ENCODE measurements around the gene AGBL4.

The AGBL4 gene

DNA sequence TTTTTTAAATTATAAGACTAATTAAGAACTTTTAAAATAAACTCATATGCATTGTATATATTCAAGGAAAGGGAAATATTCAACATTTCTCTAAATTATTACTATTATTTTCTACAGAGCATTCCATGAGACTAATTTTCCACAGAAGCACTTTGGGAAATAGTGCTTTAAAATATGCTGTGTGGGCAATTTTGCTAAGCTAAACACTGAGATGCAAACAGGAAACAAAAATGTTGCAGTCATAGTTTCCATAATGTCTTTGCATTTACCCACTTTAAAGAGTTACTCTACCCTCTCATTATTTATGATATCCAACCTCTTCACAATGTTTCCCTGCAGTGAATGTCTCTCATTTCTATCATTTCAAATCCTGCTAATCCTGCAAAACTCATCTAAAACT, 977.4 kb downstream of the AGBL4 start (continued):
- TF ChIP-seq, protein P1, sequence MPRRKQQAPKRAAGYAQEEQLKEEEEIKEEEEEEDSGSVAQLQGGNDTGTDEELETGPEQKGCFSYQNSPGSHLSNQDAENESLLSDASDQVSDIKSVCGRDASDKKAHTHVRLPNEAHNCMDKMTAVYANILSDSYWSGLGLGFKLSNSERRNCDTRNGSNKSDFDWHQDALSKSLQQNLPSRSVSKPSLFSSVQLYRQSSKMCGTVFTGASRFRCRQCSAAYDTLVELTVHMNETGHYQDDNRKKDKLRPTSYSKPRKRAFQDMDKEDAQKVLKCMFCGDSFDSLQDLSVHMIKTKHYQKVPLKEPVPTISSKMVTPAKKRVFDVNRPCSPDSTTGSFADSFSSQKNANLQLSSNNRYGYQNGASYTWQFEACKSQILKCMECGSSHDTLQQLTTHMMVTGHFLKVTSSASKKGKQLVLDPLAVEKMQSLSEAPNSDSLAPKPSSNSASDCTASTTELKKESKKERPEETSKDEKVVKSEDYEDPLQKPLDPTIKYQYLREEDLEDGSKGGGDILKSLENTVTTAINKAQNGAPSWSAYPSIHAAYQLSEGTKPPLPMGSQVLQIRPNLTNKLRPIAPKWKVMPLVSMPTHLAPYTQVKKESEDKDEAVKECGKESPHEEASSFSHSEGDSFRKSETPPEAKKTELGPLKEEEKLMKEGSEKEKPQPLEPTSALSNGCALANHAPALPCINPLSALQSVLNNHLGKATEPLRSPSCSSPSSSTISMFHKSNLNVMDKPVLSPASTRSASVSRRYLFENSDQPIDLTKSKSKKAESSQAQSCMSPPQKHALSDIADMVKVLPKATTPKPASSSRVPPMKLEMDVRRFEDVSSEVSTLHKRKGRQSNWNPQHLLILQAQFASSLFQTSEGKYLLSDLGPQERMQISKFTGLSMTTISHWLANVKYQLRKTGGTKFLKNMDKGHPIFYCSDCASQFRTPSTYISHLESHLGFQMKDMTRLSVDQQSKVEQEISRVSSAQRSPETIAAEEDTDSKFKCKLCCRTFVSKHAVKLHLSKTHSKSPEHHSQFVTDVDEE (CRISPR knock-in tag; IDR thresholded peaks at IDR 0.05): no peak
- TF ChIP-seq, protein P2, sequence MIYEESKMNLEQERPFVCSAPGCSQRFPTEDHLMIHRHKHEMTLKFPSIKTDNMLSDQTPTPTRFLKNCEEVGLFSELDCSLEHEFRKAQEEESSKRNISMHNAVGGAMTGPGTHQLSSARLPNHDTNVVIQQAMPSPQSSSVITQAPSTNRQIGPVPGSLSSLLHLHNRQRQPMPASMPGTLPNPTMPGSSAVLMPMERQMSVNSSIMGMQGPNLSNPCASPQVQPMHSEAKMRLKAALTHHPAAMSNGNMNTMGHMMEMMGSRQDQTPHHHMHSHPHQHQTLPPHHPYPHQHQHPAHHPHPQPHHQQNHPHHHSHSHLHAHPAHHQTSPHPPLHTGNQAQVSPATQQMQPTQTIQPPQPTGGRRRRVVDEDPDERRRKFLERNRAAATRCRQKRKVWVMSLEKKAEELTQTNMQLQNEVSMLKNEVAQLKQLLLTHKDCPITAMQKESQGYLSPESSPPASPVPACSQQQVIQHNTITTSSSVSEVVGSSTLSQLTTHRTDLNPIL (CRISPR knock-in tag; IDR thresholded peaks at IDR 0.05; ENCODE audit: low read depth): no peak

GRCh38 chr1:49045371-49045770, 978.4 kb downstream of the AGBL4 start:
- no peak for ATAC-seq
- TF ChIP-seq CSDC2 (CRISPR knock-in tag; IDR thresholded peaks at IDR 0.05) (no peak), TOX (CRISPR knock-in tag; IDR thresholded peaks at IDR 0.05; ENCODE audit: borderline replicate concordance) (no peak), RARB (CRISPR knock-in tag; IDR thresholded peaks at IDR 0.05) (no peak), ZFP3 (CRISPR knock-in tag; IDR thresholded peaks at IDR 0.05) (no peak), SNAI2 (CRISPR knock-in tag; IDR thresholded peaks at IDR 0.05) (no peak), BACH2 (CRISPR knock-in tag; IDR thresholded peaks at IDR 0.05; ENCODE audit: borderline replicate concordance) (no peak), PPARA (CRISPR knock-in tag; IDR thresholded peaks at IDR 0.05; ENCODE audit: borderline replicate concordance) (no peak), ZC3H10 (CRISPR knock-in tag; IDR thresholded peaks at IDR 0.05) (no peak), ISL1 (CRISPR knock-in tag; IDR thresholded peaks at IDR 0.05) (no peak)
- TF ChIP-seq, protein P2 (CRISPR knock-in tag; IDR thresholded peaks at IDR 0.05; ENCODE audit: low read depth): no peak

- TF ChIP-seq TOX (CRISPR knock-in tag; IDR thresholded peaks at IDR 0.05; ENCODE audit: borderline replicate concordance) (no peak), GLIS3 (CRISPR knock-in tag; IDR thresholded peaks at IDR 0.05) (no peak), ZFP30 (CRISPR knock-in tag; IDR thresholded peaks at IDR 0.05) (no peak), ARNTL (CRISPR knock-in tag; IDR thresholded peaks at IDR 0.05; ENCODE audit: borderline replicate concordance, low read depth) (no peak), PPARA (CRISPR knock-in tag; IDR thresholded peaks at IDR 0.05; ENCODE audit: borderline replicate concordance) (no peak), ZNF70 (CRISPR knock-in tag; IDR thresholded peaks at IDR 0.05) (no peak), SNAI2 (CRISPR knock-in tag; IDR thresholded peaks at IDR 0.05) (no peak), ZFP3 (CRISPR knock-in tag; IDR thresholded peaks at IDR 0.05) (no peak), ZC3H10 (CRISPR knock-in tag; IDR thresholded peaks at IDR 0.05) (no peak), ZNF565 (CRISPR knock-in tag; conservative IDR thresholded peaks at IDR 0.05; ENCODE audit: low read depth) (no peak), TCF4 (CRISPR knock-in tag; IDR thresholded peaks at IDR 0.05; ENCODE audit: borderline replicate concordance) (no peak), CSDC2 (CRISPR knock-in tag; IDR thresholded peaks at IDR 0.05) (no peak), RARB (CRISPR knock-in tag; IDR thresholded peaks at IDR 0.05) (no peak), CSRNP3 (CRISPR knock-in tag; IDR thresholded peaks at IDR 0.05) (no peak), BACH2 (CRISPR knock-in tag; IDR thresholded peaks at IDR 0.05; ENCODE audit: borderline replicate concordance) (no peak), ESRRG (CRISPR knock-in tag; IDR thresholded peaks at IDR 0.05) (no peak), ISL1 (CRISPR knock-in tag; IDR thresholded peaks at IDR 0.05) (no peak), ZNF8 (CRISPR knock-in tag; IDR thresholded peaks at IDR 0.05) (no peak)
- TF ChIP-seq, protein P3, sequence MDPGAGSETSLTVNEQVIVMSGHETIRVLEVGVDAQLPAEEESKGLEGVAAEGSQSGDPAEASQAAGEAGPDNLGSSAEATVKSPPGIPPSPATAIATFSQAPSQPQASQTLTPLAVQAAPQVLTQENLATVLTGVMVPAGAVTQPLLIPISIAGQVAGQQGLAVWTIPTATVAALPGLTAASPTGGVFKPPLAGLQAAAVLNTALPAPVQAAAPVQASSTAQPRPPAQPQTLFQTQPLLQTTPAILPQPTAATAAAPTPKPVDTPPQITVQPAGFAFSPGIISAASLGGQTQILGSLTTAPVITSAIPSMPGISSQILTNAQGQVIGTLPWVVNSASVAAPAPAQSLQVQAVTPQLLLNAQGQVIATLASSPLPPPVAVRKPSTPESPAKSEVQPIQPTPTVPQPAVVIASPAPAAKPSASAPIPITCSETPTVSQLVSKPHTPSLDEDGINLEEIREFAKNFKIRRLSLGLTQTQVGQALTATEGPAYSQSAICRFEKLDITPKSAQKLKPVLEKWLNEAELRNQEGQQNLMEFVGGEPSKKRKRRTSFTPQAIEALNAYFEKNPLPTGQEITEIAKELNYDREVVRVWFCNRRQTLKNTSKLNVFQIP (CRISPR knock-in tag; IDR thresholded peaks at IDR 0.05; ENCODE audit: borderline replicate concordance, low read depth): no peak
- no peak for ATAC-seq
Measured at GRCh38 chr1:49036700-49037099, 987.1 kb downstream of the AGBL4 start.
